Ovary (tissue), 9 donors: Measurements from ENCODE around the gene RD3L. TPM values are rescaled to one million over a fixed set of nuclear protein-coding genes. Genes with fewer than 3 reads are reported as not detected.

ENCODE experiments used
- DNase-seq, 5 donors: peaks; one replicate each; pipeline ENCODE4 v3.0.0-alpha.2; 2019 to 2020
- H3K27ac ChIP-seq, 2 donors: fragments of 200-600 bp; one replicate each; pipeline versions ENCODE4 v1.5.1 to v1.8.0; 2019 to 2022
- H3K27me3 ChIP-seq: fragments of 200-600 bp; one replicate; pipeline ENCODE4 v1.8.0; 2022
- H3K36me3 ChIP-seq: fragments of 200-600 bp; sonication (generic); one replicate; pipeline ENCODE4 v1.5.1; 2019
- H3K4me1 ChIP-seq: one replicate; pipeline ENCODE4 v1.8.1; 2013; ENCODE audit warnings: mild to moderate bottlenecking, moderate library complexity; ENCODE audit not compliant: insufficient read depth
- H3K4me3 ChIP-seq: fragments of 200-600 bp; sonication (generic); one replicate; pipeline ENCODE4 v1.5.1; 2017
- H3K9me3 ChIP-seq, 2 donors: fragments of 200-600 bp in 1 of 2; sonication (generic) in 1 of 2; one replicate each; pipeline versions ENCODE4 v1.5.1 to v1.8.1; 2013 to 2019; ENCODE audit warnings: mild to moderate bottlenecking in 1 of 2, moderate library complexity in 1 of 2
- EP300 ChIP-seq: sonication (generic); formaldehyde crosslinking; IDR thresholded peaks from one replicate; pipeline ENCODE4 v1.6.1; 2017; ENCODE audit warnings: antibody characterized with exemption
- POLR2A ChIP-seq: fragments of 450-650 bp; IDR thresholded peaks from one replicate; pipeline ENCODE4 v1.6.1; 2017; ENCODE audit warnings: antibody characterized with exemption, mild to moderate bottlenecking, moderate library complexity
- WGBS, 3 donors: extraction: QIAGEN DNeasy Blood & Tissue Kit in 1 of 3; methylation state at CpG; one replicate each; pipeline versions ENCODE4 v1.1.5 to v1.1.7; 2013 to 2017; 5-methylcytosine and 5-hydroxymethylcytosine counted together
- intact Hi-C, 4 donors: fragments of 100-400 bp; cut with DNase I; formaldehyde crosslinking; loops; one replicate each; pipeline versions ENCODE4 v1.11.0 to v1.15.1; 2022 to 2023
- polyA plus RNA-seq, 2 donors: library from polyadenylated mRNA; stranded (reverse); fragments of 200-250 nt in 1 of 2; fragments of 350-450 nt in 1 of 2; fragmentation: Illumina TruSeq in 1 of 2; extraction: RNeasy Lipid Tissue Mini Kit (QIAGEN cat#74804) in 1 of 2; gene quantifications; one replicate each; pipeline ENCODE4 v1.2.3, GENCODE V29; 2013 to 2014
- total RNA-seq, 7 donors: library from RNA; depleted of rRNA in 2 of 7; stranded (reverse); fragments of >200 nt in 2 of 7; fragmentation: NEBNext Ultra II Directional in 3 of 7; extraction: Animal tissue kit (Norgen Biotek cat#: 25700) in 3 of 7; gene quantifications; one replicate each; pipeline versions ENCODE4 v1.1.0 to v1.2.4, GENCODE V29; 2016 to 2023
- TF ChIP-seq, protein P1 (sequence below), 3 donors: fragments of 450-650 bp in 2 of 3; fragments of 200-600 bp in 1 of 3; IDR thresholded peaks; one replicate each; pipeline versions ENCODE4 v1.5.1 to v1.8.0; 2016 to 2022; ENCODE audit warnings: antibody characterized with exemption in 3 of 3, mild to moderate bottlenecking in 1 of 3
- donor health status: DM: no; HTN: no; CAD: no; lungs with moderate emphysema.
- donor health status: DM: no; HTN: no; CAD: no.
- donor health status: Bipolar disorder and iron deficiency.
- donor health status: DM: yes; HTN: yes; CAD: no.
- donor health status: DM: no; HTN: no; CAD: no.
- donor health status: DM: yes; HTN: yes; CAD: no.

RD3L gene
- total and polyA plus RNA-seq, 9 donors = not detected

DNA sequence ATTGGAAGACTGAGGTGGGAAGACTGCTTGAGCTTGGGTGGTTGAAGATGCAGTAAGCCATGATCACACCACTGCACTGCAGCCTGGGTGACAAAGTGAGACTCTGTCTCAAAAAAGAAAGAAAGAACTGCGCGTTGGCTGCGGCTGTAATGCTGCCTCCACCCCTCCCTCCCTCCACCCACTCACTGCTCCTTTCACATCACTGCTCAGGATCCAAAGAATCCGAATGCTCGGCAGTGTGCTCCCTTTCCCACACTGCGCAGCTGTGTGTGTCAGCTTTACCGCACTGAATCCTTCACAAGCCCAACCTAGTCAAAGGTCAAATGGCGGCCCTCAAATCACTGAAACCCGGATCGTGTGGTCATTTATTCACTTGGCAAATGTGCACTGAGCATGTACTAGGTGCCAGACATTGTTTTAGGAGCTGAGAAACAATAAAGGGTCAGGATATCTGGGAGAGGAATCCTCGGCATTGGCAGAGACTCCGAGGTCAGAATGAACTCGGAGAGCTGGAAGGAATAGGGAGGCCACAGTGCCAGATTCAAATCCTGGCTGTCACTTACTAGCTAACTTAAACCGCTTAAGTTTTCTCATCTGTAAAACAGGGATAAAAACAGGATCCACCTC, 25.6 kb downstream of the RD3L start:
- H3K27ac ChIP-seq = no peak overlapping the region
- intact Hi-C loops = loop anchor here in 1 of 4 donors (10.0 kb wide), 1 partner anchor 342 kb away; no protein-coding TSS in a partner anchor

DNA sequence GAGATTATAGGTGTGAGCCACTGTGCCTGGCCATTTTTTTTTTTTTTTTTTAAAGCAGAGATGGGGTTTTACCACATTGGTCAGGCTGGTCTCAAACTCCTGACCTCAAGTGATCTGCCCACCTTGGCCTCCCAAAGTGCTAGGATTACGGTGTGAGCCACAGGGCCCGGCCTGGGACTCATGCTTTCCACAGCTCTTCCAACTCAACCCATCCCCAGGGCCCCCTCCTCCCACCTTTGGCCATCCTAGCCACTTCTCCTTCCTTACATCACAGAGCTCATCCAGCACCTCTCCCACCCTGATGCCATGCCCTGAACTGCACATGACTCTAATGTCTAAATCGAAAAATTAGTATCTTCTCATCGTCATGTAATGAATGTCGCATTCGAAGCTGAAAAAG, 26.7 kb downstream of the RD3L start:
- no peak for TF ChIP-seq POLR2A
- no peak for TF ChIP-seq EP300
- TF ChIP-seq, protein P1, sequence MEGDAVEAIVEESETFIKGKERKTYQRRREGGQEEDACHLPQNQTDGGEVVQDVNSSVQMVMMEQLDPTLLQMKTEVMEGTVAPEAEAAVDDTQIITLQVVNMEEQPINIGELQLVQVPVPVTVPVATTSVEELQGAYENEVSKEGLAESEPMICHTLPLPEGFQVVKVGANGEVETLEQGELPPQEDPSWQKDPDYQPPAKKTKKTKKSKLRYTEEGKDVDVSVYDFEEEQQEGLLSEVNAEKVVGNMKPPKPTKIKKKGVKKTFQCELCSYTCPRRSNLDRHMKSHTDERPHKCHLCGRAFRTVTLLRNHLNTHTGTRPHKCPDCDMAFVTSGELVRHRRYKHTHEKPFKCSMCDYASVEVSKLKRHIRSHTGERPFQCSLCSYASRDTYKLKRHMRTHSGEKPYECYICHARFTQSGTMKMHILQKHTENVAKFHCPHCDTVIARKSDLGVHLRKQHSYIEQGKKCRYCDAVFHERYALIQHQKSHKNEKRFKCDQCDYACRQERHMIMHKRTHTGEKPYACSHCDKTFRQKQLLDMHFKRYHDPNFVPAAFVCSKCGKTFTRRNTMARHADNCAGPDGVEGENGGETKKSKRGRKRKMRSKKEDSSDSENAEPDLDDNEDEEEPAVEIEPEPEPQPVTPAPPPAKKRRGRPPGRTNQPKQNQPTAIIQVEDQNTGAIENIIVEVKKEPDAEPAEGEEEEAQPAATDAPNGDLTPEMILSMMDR (IDR thresholded peaks at IDR 0.05) = no peak
- Histone ChIP-seq H3K36me3 (no peaks in the 10 kb centered on the region), H3K9me3 (no peaks in the 10 kb centered on the region), H3K27ac (no peak overlapping the region), H3K4me1 (peaks cover 7% of the 10 kb centered on the region), H3K27me3 (no peaks in the 10 kb centered on the region), H3K4me3 (no peak overlapping the region)
- DNase-seq = no peak
- WGBS, 3 donors = 85 to 92% (median 90%) methylated on average over 6 of the region's 6 CpGs
- intact Hi-C loops = loop anchor here in 1 of 4 donors (10.0 kb wide), 1 partner anchor 341 kb away; no protein-coding TSS in a partner anchor

More for the DNA sequence above, 25.6 kb downstream of the RD3L start:
- 45 to 55% (median 52%) methylated on average over 14 of the region's 14 CpGs for WGBS, 3 donors
- Histone ChIP-seq H3K4me3 (no peak overlapping the region), H3K27me3 (no peaks in the 10 kb centered on the region), H3K9me3 (no peaks in the 10 kb centered on the region), H3K36me3 (no peaks in the 10 kb centered on the region), H3K4me1 (peaks cover 8% of the 10 kb centered on the region)
- TF ChIP-seq EP300 (no peak), POLR2A (no peak)
- TF ChIP-seq, protein P1 (IDR thresholded peaks at IDR 0.05) = no peak
- no peak for DNase-seq

DNA sequence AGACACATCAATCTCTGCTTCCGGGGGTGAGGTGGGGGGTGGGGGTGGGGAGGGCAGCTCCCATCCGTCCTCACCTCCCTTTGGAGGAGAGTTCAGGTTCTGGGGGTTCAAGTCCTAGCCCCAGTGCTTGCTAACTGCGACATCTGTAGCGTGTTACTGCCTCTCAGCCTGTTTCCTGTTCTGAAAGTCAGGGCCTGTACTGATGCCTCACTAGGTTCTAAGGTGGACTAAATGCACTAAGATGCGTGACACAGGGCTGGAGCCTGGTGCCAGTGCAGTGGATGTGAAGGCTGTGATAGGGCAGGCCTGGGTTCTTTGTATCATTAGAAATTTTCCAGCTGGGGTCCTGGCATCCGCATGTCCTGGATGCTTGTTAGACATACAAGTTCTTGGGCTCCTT, 31.3 kb downstream of the RD3L start:
- intact Hi-C loops = loop anchor here in 3 of 4 donors (2.0 to 10.0 kb wide), 3 partner anchors 102 to 336 kb away; no protein-coding TSS in a partner anchor
- no peak overlapping the region for H3K4me3 ChIP-seq
- TF ChIP-seq EP300 (no peak), POLR2A (no peak)
- TF ChIP-seq, protein P1 (IDR thresholded peaks at IDR 0.05) = no peak
- DNase-seq = peak in 1 of 5 donors; percentile 11
- 68 to 71% (median 70%) methylated on average over 6 of the region's 6 CpGs for WGBS, 3 donors
- no peaks in the 10 kb centered on the region for H3K36me3 ChIP-seq
- no peaks in the 10 kb centered on the region for H3K9me3 ChIP-seq
- H3K27me3 ChIP-seq = no peaks in the 10 kb centered on the region
- no peak overlapping the region for H3K27ac ChIP-seq
- no peaks in the 10 kb centered on the region for H3K4me1 ChIP-seq

DNA sequence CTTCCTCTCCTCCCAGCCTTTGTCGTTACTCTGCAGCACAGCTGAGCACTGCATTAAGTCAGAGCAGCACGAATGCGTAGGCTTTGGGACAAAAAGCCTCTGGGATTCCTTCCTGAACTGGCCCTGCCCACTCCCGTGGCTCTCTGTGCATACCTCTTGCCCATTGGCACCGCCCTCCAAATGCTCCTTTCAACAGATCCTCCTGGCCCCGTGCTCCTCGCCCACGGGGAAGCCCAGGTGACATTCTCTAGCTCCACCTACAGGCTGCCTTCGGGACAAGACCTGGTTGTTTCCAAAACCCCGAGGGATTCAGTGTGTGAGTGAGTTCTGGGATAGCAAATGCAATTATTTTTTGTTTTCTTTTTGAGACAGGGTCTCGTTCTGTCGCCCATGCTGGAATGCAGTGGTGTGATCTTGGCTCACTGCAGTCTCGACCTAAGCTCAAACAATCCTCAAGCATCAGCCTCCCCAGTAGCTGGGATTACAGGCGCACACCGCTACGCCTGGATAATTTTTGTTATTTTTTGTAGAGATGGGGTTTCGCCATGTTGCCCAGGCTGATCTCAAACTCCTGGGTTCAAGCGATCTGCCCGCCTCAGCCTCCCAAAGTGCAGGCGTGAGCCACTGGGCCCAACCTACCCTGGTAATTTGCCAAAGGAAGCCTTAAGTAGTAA, 31.9 kb downstream of the RD3L start:
- no peaks in the 10 kb centered on the region for H3K9me3 ChIP-seq
- H3K27ac ChIP-seq = no peak overlapping the region
- H3K4me3 ChIP-seq = no peak overlapping the region
- H3K36me3 ChIP-seq = no peaks in the 10 kb centered on the region
- H3K4me1 ChIP-seq = no peaks in the 10 kb centered on the region
- WGBS, 3 donors = 19 to 22% (median 21%) methylated on average over 20 of the region's 20 CpGs
- DNase-seq = peak; percentile 75 to 82 (median 81)
- TF ChIP-seq, protein P1 (IDR thresholded peaks at IDR 0.05) = peak; percentile 63 to 85 (median 74)
- TF ChIP-seq POLR2A = no peak
- TF ChIP-seq EP300 = no peak
- no peaks in the 10 kb centered on the region for H3K27me3 ChIP-seq
- intact Hi-C loops = loop anchor here in 3 of 4 donors (2.0 to 10.0 kb wide), 3 partner anchors 102 to 336 kb away; no protein-coding TSS in a partner anchor
